Measurements from ENCODE around the gene PHKB. TPM values are rescaled to one million over a fixed set of nuclear protein-coding genes. Genes with fewer than 3 reads are reported as not detected.

The PHKB gene
- total and polyA plus RNA-seq, 2 of the 8 experiments (the other 6 are each of a cell fraction or from before 2014, with no cell fraction given): 18.6 to 38.3 TPM

DNA sequence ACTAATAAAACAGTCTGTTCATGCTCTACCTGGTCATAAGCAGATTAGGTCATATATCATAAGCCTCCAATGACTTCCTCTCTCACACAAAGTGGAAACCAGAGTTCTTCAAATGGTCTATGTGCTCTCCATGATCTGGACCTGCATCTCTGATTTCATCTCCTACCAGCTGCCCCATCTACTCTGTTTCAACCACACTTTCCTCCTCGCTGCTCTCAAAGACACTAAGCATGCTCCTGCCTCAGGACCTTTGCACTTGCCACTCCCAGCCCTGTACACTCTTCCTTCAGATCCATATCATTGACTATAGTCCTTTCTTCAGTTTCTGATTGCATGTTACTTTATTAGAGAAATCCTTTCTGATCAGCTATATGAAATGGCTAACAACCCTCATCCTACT lies 196.8 kb downstream of the PHKB start:
- Histone ChIP-seq H3K23me2 (ENCODE audit: low read depth, low read length) (no peaks in the 10 kb centered on the region), H2AFZ (ENCODE audit: low read length) (no peak overlapping the region), H3K79me1 (ENCODE audit: low read depth, low read length) (no peaks in the 10 kb centered on the region), H3K9ac (replicated peaks in 1 of 4; ENCODE audit: extremely low read depth in 1 of 4, low read depth in 3 of 4, low read length in 3 of 4) (no peak overlapping the region), H3K4me3 (ENCODE audit: extremely low read depth in 1 of 4, insufficient read depth in 2 of 4, low read depth in 3 of 4, low read length in 4 of 4) (no peak overlapping the region), H3K79me2 (ENCODE audit: control insufficient read depth in 1 of 2, insufficient read depth in 2 of 2, low read length in 2 of 2) (no peaks in the 10 kb centered on the region), H3K9me3 (ENCODE audit: insufficient read depth in 2 of 2, low read depth in 1 of 2, low read length in 1 of 2) (no peaks in the 10 kb centered on the region), H3K4me1 (replicated peaks in 1 of 4; ENCODE audit: control insufficient read depth in 3 of 4, insufficient read depth in 4 of 4, low read length in 3 of 4) (no peaks in the 10 kb centered on the region), H2BK5ac (ENCODE audit: low read depth, low read length) (no peak overlapping the region), H3K56ac (replicated peaks; ENCODE audit: insufficient read length, low read depth, low read length) (no peak overlapping the region), H2AK5ac (ENCODE audit: low read depth, low read length) (no peak overlapping the region), H2BK15ac (ENCODE audit: low read length) (no peak overlapping the region), H4K20me1 (replicated peaks in 1 of 2; ENCODE audit: control insufficient read depth in 1 of 2, insufficient read depth in 2 of 2, low read length in 2 of 2) (no peaks in the 10 kb centered on the region), H2BK12ac (ENCODE audit: low read depth, low read length) (no peak overlapping the region), H3K4me2 (ENCODE audit: insufficient read depth in 1 of 2, low read depth in 2 of 2, low read length in 2 of 2) (no peak overlapping the region), H3K14ac (ENCODE audit: insufficient read length) (no peak overlapping the region), H2BK120ac (replicated peaks; ENCODE audit: low read depth, low read length) (no peak overlapping the region), H3K27me3 (replicated peaks in 1 of 4; ENCODE audit: control insufficient read depth in 3 of 4, extremely low read depth in 1 of 4, insufficient read depth in 3 of 4, low read length in 3 of 4) (no peaks in the 10 kb centered on the region), H3K4ac (replicated peaks; ENCODE audit: insufficient read length, low read depth, low read length) (no peak overlapping the region), H2BK20ac (ENCODE audit: low read length) (no peak overlapping the region), H3K18ac (ENCODE audit: extremely low read depth, low read length) (no peak overlapping the region), H3K27ac (ENCODE audit: low read depth, low read length) (no peak overlapping the region), H4K5ac (ENCODE audit: insufficient read length, low read depth, low read length) (no peak overlapping the region), H3K23ac (ENCODE audit: insufficient read length) (no peak overlapping the region), H4K8ac (ENCODE audit: extremely low read depth, insufficient read depth, low read length) (no peak overlapping the region), H3K36me3 (ENCODE audit: control insufficient read depth in 2 of 4, insufficient read depth in 4 of 4, low read length in 3 of 4) (peaks cover 0 to 4% (median 0%) of the 10 kb centered on the region in 4 experiments; a peak in 1 of 8 replicates), H4K91ac (replicated peaks; ENCODE audit: insufficient read length, low read length) (no peak overlapping the region)
- no peak for DNase-seq (ENCODE audit: low read depth in 1 of 2, low spot score in 2 of 2)
- ChIA-PET POLR2A (ENCODE audit: partially characterized antibody) (no interaction called here), CTCF (ENCODE audit: partially characterized antibody) (no interaction called here)
- no peak for FAIRE-seq
- TF ChIP-seq HDAC6 (IDR thresholded peaks at IDR 0.05; ENCODE audit: low read depth, low read length) (no peak), JUN (IDR thresholded peaks at IDR 0.05; ENCODE audit: low read depth, low read length) (no peak), POU5F1 (IDR thresholded peaks at IDR 0.05; ENCODE audit: low read depth, low read length) (no peak), RAD21 (IDR thresholded peaks at IDR 0.05 in 1 of 2, conservative IDR thresholded peaks at IDR 0.05 in 1 of 2; ENCODE audit: low read depth in 2 of 2, low read length in 2 of 2) (no peak), SUZ12 (IDR thresholded peaks at IDR 0.05; ENCODE audit: low read length) (no peak), SIRT6 (IDR thresholded peaks at IDR 0.05; ENCODE audit: low read length) (no peak), SRF (IDR thresholded peaks at IDR 0.05; ENCODE audit: low read depth, low read length) (no peak), SAP30 (IDR thresholded peaks at IDR 0.05; ENCODE audit: insufficient read depth, insufficient replicate concordance, low read length) (no peak)
- WGBS, 2 experiments (ENCODE audit: extremely low coverage in 1 of 2, insufficient coverage in 1 of 2, insufficient read length in 1 of 2, insufficient replicate concordance in 2 of 2, low coverage in 1 of 2, low lambda C conversion rate in 2 of 2, missing lambda C conversion rate in 1 of 2): 100% methylated on average over 1 of the region's 1 CpG; no CpG with 5 or more reads in 1 of the 2 experiments

All from H1 (cell line).